Muscle of back (tissue), 11 donors: ENCODE data around the gene OVCH2. TPM values are rescaled to one million over a fixed set of nuclear protein-coding genes. Genes with fewer than 3 reads are reported as not detected.

Experiments used
- DNase-seq, 3 donors: peaks; one replicate each; pipeline versions ENCODE4 v3.0.0 to v3.0.0-alpha.2; 2013
- polyA plus RNA-seq, 10 donors: library from polyadenylated mRNA; unstranded; fragments of 120-200 nt; gene quantifications; one replicate each; pipeline ENCODE4 v1.2.1, GENCODE V29; 2013; ENCODE audit not compliant: insufficient read length in 10 of 10

The OVCH2 gene
- polyA plus RNA-seq, 10 donors: 0.13 to 0.48 (median 0.24) TPM; not detected in 2

GRCh38 chr11:7642747-7643146, 63.5 kb downstream of the OVCH2 start:
- DNase-seq: no peak

- no peak for DNase-seq
Observed at GRCh38 chr11:7640816-7641215, 65.5 kb downstream of the OVCH2 start.

- DNase-seq: no peak
Observed at GRCh38 chr11:7639643-7640025, 66.6 kb downstream of the OVCH2 start.

Other genes starting within 250 kb of the OVCH2 start
- 10 to 100 TPM; 47.5 to 79.7 (median 52.9) TPM for gene OLFML1, start 221.0 kb downstream of the OVCH2 start, polyA plus RNA-seq
- 10 to 100 TPM; 35.3 to 76.8 (median 45.7) TPM for gene PPFIBP2, start 192.5 kb downstream of the OVCH2 start, polyA plus RNA-seq
- 10 to 100 TPM in 7 of 10 donors, 1 to 10 TPM in 3; 7.9 to 17.3 (median 11.4) TPM for gene CYB5R2, start 33.0 kb downstream of the OVCH2 start, polyA plus RNA-seq
- gene OR5P2, start 90.5 kb upstream of the OVCH2 start, polyA plus RNA-seq: not detected
- gene OR5P3, start 124.4 kb upstream of the OVCH2 start, polyA plus RNA-seq: not detected
- gene OR10A6, start 224.8 kb upstream of the OVCH2 start, polyA plus RNA-seq: under 1 TPM in 1 of 10 donors, not detected in 9; 0.03 TPM
- gene OR10A3, start 235.2 kb upstream of the OVCH2 start, polyA plus RNA-seq: under 1 TPM in 4 of 10 donors, not detected in 6; 0.05 to 0.10 (median 0.08) TPM